ENCODE measurements around the gene B9D1.

The B9D1 gene

DNA sequence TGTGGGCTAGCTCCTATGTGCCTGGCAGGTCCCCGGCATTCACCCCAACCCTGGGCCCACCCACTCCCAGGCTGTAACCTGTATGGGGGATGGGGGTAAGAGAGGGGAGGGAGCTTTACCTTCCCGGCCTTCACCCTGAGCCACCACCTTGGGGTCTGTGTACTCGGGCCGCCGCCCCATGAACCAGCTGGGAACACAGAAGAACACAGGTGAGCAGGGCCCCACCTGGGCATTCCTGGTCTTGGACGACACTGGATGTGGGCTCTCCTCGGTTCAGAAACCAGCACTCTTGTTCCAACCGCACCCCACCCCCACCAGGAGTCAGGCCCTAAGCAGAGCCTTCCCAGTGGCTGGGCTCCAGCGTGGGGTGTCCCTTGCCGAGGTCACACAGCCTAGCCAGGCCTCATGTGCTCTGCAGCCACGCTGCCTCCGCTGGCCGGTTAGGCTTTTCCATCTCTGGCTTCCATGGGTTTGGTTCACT lies 18.8 kb downstream of the B9D1 start:
- no peaks in the 10 kb centered on the region for H3K9me3 Mint-ChIP-seq (ENCODE audit: low read depth)
- H3K4me3 Mint-ChIP-seq, result no peak overlapping the region
- H3K36me3 Mint-ChIP-seq, result no peaks in the 10 kb centered on the region
- H3K27ac Mint-ChIP-seq, result no peak overlapping the region
- H3K27me3 Mint-ChIP-seq, result peaks cover 15% of the 10 kb centered on the region
- no peaks in the 10 kb centered on the region for H3K4me1 Mint-ChIP-seq (ENCODE audit: low read depth)

DNA sequence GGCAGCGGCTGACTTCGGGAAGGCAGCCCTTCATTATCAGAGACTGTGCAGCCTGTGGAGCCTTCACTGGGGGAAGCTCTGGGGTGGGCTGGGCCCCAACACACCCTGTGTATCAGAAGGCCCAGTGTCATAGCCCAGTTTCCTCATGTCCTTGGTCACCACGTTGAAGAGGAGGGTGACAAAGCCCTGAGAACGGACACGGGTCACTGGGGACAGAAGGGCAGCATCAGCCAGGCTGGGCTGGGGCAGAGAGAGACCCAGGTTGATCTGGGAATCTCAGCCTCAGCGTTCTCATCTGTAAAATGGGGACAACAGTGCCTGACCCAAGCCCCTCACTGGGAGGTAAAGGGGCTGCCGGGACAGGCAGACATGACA lies 19.3 kb downstream of the B9D1 start:
- Mint-ChIP-seq H3K27me3 (peaks cover 15% of the 10 kb centered on the region), H3K4me3 (no peak overlapping the region), H3K36me3 (no peaks in the 10 kb centered on the region), H3K9me3 (ENCODE audit: low read depth) (no peaks in the 10 kb centered on the region), H3K4me1 (ENCODE audit: low read depth) (no peaks in the 10 kb centered on the region), H3K27ac (no peak overlapping the region)

DNA sequence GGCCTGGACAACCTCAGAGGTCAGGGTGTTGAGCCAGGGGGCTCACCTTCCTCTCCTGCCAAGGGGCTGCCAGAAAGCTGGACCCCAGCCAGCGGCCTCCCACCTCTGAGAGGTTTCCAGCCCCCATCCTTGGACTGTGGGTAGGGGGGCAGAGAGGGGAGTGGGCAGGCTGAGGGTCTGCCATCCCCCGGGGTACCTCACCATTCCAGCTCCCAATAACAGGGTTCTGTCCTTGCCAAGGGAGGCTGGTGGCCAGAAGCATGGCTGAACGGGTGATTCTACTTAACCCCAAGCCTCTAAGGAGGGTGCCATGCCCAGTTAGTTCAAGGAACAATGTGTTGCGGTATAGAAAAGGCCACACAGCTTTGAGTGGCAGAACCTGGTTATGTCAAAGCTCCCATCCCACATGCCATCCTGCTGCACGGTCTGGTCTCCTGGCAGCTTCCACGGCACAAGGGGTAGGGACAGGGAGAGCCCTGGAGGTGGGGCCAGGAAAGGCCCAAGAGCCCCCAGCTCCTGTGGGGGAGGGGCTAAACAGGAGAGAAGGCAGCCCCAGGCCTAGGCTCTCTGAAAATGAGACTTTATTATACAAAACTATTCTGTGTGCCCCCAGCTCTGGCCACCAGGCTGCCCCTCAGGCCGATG lies 19.8 kb downstream of the B9D1 start:
- Mint-ChIP-seq H3K4me3 (no peak overlapping the region), H3K36me3 (no peaks in the 10 kb centered on the region), H3K27ac (no peak overlapping the region), H3K9me3 (ENCODE audit: low read depth) (no peaks in the 10 kb centered on the region), H3K4me1 (ENCODE audit: low read depth) (no peaks in the 10 kb centered on the region), H3K27me3 (peaks cover 15% of the 10 kb centered on the region)

DNA sequence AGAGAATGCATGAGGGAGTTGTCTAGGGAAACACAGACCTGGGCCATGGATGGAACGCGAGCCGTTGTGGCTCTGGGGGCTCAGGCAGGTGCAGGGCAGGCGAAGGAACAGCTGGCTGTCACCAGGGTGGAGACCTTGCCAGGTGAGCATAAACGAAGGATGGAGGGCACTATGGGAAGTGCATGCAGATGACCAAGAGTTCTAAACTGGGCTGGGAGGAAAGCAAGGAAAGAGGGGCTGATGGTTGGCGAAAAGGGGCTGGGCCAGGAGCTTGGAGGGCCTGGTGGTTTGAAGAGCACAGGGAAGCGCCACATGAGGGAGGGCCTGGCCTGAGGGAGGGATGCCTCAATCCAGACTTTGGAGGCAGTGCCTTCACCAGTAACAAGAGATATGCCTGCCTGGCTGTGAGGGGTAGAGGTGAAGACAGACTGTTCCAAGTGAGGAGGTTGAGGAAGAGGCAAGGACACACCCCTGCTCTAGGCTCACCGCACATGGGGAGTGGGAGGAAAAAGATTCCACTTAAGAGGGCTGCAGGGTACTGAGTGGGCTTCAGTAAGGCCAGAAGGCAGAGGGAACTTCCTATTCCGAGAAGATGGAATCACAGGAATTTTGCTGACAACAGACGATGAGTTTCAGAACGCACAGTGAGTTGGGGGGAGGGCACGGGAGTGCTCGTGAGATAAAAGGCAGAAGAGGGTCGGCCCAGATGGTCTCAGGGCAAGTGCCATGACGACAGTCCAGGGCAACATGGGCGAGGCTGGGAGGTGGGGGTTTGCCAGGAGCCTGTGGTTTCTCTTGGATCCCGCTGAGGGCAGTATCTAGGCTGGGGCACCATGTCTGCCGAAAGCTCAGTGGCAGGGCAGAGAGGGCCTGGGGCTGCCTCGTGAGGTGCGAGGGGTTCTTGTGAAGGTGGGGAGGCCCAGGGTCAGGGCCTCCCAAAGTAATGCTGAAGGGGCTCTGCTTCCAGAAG lies 20.6 kb downstream of the B9D1 start:
- Mint-ChIP-seq H3K4me3 (no peak overlapping the region), H3K36me3 (no peaks in the 10 kb centered on the region), H3K9me3 (ENCODE audit: low read depth) (no peaks in the 10 kb centered on the region), H3K27me3 (peaks cover 19% of the 10 kb centered on the region), H3K4me1 (ENCODE audit: low read depth) (no peaks in the 10 kb centered on the region), H3K27ac (no peak overlapping the region)

DNA sequence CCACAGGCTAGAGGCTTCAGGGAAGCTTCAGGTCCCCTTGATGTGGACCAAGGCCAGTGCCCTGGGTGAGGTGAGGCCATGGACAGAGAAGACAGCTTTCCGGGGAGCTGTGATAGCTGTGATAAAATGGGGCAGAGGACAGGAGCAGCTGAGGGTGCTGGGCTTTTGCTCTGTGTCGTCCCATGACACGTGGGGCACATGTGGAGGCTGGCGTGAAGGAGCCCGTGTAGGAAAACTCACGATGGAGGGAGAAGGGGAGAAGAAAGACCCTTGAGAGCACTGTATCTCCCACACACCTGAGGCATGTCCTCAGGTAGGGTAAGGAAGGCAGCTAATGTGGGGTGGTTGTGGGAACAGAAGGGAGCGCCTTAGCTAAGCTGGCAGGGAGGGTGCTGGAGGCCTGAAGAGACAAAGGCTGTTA lies 21.3 kb downstream of the B9D1 start:
- Mint-ChIP-seq H3K36me3 (no peaks in the 10 kb centered on the region), H3K4me3 (no peak overlapping the region), H3K27me3 (peaks cover 20% of the 10 kb centered on the region), H3K4me1 (ENCODE audit: low read depth) (no peaks in the 10 kb centered on the region), H3K27ac (no peak overlapping the region), H3K9me3 (ENCODE audit: low read depth) (no peaks in the 10 kb centered on the region)

DNA sequence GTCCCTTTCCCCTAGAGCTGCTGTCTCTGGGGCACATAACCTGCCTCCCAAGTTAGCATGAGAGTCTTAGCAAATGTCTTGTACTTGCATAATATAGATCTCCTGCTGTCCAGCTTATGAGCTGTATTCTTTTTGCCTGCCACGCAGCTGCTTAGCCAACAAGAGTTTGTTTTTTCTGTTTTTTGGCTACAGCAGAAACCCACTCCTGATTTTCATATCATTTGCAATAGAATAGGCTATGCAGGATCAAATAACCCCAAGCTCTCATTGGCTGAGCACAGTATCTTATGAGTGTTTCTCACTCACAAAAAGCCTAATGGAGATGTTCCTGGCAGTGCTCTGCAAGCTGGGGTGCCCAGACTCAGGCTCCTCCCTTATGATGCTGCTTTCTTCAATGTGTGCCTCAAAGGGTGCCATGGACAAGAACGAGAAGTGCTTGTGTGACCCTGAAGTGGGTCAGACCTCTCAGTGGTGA lies 23.1 kb downstream of the B9D1 start:
- no peaks in the 10 kb centered on the region for H3K9me3 Mint-ChIP-seq (ENCODE audit: low read depth)
- H3K27me3 Mint-ChIP-seq, result peaks cover 20% of the 10 kb centered on the region
- no peak overlapping the region for H3K27ac Mint-ChIP-seq
- H3K4me3 Mint-ChIP-seq, result no peak overlapping the region
- H3K36me3 Mint-ChIP-seq, result peaks cover 2% of the 10 kb centered on the region
- H3K4me1 Mint-ChIP-seq (ENCODE audit: low read depth), result no peaks in the 10 kb centered on the region

DNA sequence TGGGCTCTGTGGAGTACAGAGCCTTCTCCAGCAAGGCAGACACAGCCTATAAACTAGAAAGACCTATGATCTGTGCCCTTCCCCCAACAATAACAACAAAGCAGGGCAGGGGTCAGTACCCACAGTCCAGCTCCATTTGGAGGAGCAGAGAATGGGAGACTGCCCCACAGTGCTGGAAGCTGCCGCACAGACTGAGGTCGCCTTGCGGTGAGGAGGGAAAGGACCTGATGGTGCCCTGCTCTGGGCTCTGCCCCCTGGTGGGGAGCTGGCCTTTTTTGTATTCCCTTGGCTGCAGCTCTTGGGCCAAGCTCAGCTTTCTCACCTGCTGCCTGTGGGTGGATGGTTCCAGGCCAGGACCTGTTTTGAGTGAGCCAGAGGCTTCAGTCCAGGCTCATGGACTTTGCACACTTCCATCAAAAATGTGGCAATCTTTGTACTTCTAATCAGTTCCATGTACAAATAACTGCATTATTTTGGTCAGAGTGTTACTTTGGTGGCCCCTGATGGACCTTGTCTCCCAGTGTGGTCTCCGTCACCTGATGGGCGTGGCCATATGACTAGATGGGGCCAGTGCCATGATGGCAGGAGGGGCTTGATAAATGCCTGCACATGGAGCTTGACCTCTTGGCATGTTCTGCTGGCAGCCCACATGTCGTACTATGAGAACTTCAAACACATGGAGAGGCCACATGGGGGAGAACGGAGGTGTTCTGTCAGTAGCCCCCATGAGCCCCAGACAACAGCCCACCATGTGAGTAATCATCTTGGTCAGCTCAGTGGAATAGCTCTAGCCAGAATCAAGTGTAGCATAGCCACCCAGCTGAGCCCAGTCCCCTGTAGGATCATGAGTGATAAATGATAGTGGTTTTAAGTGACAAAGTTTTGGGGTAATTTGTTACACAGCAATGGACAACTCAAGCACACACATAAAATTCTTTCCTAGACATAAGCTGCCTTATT lies 24.2 kb downstream of the B9D1 start:
- no peak overlapping the region for H3K4me3 Mint-ChIP-seq
- peaks cover 2% of the 10 kb centered on the region for H3K36me3 Mint-ChIP-seq
- H3K9me3 Mint-ChIP-seq (ENCODE audit: low read depth), result no peaks in the 10 kb centered on the region
- H3K4me1 Mint-ChIP-seq (ENCODE audit: low read depth), result no peaks in the 10 kb centered on the region
- H3K27ac Mint-ChIP-seq, result no peak overlapping the region
- H3K27me3 Mint-ChIP-seq, result peaks cover 20% of the 10 kb centered on the region

DNA sequence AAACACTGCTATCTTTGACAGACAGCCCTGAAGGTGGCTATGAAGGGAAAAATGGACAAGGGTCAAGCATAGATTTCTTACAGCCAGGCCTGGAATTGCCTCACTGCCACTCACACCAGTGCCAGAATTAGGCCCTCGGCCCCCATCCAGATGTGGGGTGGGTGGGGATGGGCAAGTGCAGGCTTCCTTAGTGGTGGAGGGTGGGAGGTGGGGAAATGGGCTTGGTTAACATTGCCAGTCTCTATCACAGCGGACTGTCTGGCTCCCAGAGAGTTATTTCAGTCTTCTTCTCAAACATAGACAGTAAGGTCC lies 24.9 kb downstream of the B9D1 start:
- H3K36me3 Mint-ChIP-seq, result peaks cover 2% of the 10 kb centered on the region
- H3K27me3 Mint-ChIP-seq, result peaks cover 20% of the 10 kb centered on the region
- no peak overlapping the region for H3K27ac Mint-ChIP-seq
- no peaks in the 10 kb centered on the region for H3K9me3 Mint-ChIP-seq (ENCODE audit: low read depth)
- H3K4me1 Mint-ChIP-seq (ENCODE audit: low read depth), result no peaks in the 10 kb centered on the region
- H3K4me3 Mint-ChIP-seq, result no peak overlapping the region

DNA sequence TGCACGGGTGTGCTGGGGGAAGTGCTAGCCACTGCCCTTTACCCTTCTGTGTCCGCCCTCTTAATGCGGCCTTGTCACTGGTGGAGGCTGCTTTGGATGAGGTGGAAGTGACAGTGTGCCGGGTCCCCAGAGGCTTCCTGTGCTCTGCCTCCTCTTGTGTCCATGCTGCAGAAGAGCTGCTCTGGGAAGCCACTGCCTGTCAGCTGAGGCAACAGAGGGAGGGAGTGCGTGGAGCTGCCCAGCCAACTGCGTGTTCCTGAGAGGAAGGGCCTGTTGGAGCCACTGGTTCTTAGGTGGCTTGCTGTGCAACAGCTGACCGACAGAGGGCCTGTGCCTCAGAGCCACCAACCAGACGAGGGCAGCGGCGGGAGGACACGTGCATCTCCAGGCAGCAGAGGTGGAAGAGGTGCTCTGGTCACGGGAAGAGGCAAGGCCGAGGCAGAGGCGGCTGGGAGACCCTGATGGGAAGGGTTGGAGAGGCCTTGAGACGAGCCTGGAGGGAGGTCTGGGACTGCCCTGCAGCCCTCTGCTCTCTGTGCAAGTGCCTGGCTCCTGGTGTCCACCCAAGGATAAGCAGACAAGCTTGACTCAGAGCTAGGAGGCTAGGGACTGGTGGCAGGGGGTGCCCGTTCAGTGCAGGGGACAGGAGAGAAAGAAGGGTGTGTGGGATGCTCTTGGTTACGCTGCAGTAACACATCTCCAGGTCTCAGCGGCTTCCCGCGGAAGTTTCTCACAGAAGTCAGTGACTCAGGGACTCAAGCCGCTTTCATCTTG lies 25.4 kb downstream of the B9D1 start:
- H3K27ac Mint-ChIP-seq, result no peak overlapping the region
- H3K36me3 Mint-ChIP-seq, result peaks cover 2% of the 10 kb centered on the region
- no peak overlapping the region for H3K4me3 Mint-ChIP-seq
- H3K9me3 Mint-ChIP-seq (ENCODE audit: low read depth), result no peaks in the 10 kb centered on the region
- H3K4me1 Mint-ChIP-seq (ENCODE audit: low read depth), result no peaks in the 10 kb centered on the region
- H3K27me3 Mint-ChIP-seq, result peaks cover 19% of the 10 kb centered on the region

DNA sequence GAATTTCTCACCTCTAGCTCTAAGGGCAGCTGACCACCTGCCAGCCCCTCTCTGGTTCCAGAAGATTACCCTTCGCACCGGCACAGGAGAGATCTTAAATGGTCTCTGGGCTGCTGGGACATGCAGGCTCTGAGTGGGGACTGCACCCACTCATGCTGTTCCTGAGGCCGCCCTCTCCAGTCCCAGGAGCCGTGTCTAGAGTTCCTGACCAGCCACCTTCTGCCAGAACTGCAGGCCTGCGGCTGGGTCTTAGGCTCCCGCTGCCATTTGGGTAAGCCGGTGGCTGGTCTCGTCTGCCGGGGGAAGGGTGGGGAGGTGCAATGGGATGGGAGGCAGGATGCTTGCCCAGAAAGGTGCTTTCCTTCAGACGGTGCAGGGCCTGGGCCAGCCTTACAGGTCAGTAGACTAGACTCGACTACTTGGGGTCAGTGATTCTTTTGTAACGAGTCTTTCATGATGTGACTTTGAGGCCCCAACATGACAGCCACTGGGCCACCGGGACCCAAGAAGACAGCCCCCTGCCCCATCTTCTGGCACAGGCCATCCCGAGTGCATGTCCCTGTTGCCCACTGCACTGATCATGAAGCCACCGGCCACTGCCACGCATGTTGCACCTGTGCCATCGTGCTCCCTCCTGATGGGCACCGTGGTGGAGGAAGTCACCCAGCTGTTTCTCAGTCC lies 26.4 kb downstream of the B9D1 start:
- Mint-ChIP-seq H3K27me3 (peaks cover 9% of the 10 kb centered on the region), H3K4me1 (ENCODE audit: low read depth) (no peaks in the 10 kb centered on the region), H3K4me3 (no peak overlapping the region)

DNA sequence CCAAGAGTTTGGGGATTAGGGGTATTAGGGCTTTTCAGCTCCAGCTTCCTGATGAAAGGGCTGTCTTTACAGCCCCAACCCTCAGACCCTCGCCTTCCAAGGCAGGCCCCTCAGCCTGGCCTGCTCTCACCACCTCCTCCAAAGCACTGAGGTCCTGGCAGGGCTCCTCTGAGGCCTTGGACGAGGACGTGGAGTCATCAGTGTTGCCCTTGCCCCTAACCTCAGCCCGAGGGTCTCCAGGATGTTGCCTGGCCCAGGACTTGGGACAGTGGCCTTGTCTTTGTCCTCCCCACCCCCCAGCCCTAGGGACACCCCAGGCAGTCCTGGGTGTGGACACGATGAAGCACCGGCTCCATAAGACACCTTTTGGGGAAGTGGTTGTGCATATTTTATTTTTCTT lies 28.2 kb downstream of the B9D1 start:
- peaks cover 5% of the 10 kb centered on the region for H3K27me3 Mint-ChIP-seq
- no peak overlapping the region for H3K27ac Mint-ChIP-seq
- H3K4me1 Mint-ChIP-seq (ENCODE audit: low read depth), result no peaks in the 10 kb centered on the region
- H3K9me3 Mint-ChIP-seq (ENCODE audit: low read depth), result no peaks in the 10 kb centered on the region
- peaks cover 2% of the 10 kb centered on the region for H3K36me3 Mint-ChIP-seq
- H3K4me3 Mint-ChIP-seq, result no peak overlapping the region

More for the DNA sequence above, 26.4 kb downstream of the B9D1 start:
- Mint-ChIP-seq H3K27ac (no peak overlapping the region), H3K9me3 (ENCODE audit: low read depth) (no peaks in the 10 kb centered on the region), H3K36me3 (peaks cover 2% of the 10 kb centered on the region)

DNA sequence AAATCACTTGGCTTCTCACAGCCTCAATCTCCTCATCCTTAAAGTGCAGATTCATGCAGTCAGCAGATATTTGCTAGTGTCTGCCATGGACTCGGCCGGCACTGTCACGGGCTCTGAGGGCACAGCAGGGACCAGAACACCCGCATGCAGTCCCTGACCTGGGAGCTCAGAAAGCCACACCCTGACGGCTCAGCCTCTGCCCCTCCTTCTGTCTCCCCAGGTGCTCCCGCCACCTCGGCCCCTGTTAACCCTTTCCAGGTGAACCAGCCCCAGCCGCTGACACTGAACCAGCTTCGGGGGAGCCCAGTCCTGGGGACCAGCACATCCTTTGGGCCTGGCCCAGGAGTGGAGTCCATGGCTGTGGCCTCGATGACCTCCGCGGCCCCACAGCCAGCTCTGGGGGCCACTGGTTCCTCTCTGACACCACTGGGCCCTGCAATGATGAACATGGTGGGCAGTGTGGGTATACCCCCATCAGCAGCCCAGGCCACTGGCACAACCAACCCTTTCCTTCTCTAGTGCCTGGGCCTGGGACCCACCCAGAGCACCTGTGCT lies 28.7 kb downstream of the B9D1 start:
- H3K27me3 Mint-ChIP-seq, result peaks cover 5% of the 10 kb centered on the region
- H3K36me3 Mint-ChIP-seq, result peaks cover 2% of the 10 kb centered on the region
- H3K4me1 Mint-ChIP-seq (ENCODE audit: low read depth), result no peaks in the 10 kb centered on the region
- H3K9me3 Mint-ChIP-seq (ENCODE audit: low read depth), result no peaks in the 10 kb centered on the region
- H3K4me3 Mint-ChIP-seq, result no peak overlapping the region
- no peak overlapping the region for H3K27ac Mint-ChIP-seq

DNA sequence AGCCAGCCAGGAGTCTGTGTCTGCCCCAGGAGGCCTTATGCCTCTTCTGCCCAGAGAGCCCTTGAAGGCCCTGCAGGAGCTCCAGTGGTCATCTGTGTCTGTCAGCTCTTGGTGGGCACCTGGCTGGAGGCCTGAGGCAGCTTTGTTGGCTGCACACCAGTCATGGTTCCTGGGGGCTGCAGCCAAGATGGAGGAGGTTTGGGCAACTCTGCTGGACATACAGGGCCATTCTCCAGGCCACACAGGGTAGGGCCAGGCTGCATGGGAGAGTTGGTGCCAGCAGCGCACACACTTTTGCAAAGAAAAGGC lies 29.4 kb downstream of the B9D1 start:
- Mint-ChIP-seq H3K36me3 (peaks cover 2% of the 10 kb centered on the region), H3K27me3 (peaks cover 5% of the 10 kb centered on the region)

More for the DNA sequence above, 29.4 kb downstream of the B9D1 start:
- Mint-ChIP-seq H3K4me1 (ENCODE audit: low read depth) (no peaks in the 10 kb centered on the region), H3K4me3 (no peak overlapping the region), H3K27ac (no peak overlapping the region), H3K9me3 (ENCODE audit: low read depth) (no peaks in the 10 kb centered on the region)

Measured in activated naive CD8-positive, alpha-beta T cell (primary cell).